HG03060 (cell line): ENCODE data around the gene ILDR1.
A peak's percentile ranks its signal among the peaks of the same experiment; 100 is the strongest.

ENCODE experiments used
- ATAC-seq: cut with Tn5 transposase; IDR thresholded peaks from one replicate; pipeline ENCODE4 v1.9.1; 2021; ENCODE audit warnings: low read depth, moderate number of reproducible peaks; ENCODE audit not compliant: unreplicated experiment

The ILDR1 gene

GRCh38 chr3:121995161-121996137 lies 26.6 kb downstream of the ILDR1 start:
- ATAC-seq: no peak

DNA sequence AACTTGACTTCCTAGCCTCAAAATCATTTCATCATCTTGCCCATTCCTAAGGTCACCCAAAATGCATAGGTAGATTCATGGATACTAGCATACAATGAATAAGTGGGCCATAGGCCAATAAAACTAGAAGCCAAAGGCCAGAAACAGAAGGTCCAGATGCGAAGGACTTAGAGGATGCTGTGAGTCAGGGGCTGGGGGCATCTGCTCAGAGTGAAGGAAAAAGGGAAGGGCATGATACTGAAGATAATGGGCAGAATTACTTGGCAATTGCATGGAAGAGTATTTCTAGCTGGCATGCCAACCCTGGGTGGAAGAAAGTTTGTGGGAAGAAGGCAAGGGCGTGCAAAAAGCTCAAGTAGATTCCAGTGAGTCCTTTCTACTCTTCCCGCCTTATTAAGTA lies 27.5 kb downstream of the ILDR1 start:
- no peak for ATAC-seq

DNA sequence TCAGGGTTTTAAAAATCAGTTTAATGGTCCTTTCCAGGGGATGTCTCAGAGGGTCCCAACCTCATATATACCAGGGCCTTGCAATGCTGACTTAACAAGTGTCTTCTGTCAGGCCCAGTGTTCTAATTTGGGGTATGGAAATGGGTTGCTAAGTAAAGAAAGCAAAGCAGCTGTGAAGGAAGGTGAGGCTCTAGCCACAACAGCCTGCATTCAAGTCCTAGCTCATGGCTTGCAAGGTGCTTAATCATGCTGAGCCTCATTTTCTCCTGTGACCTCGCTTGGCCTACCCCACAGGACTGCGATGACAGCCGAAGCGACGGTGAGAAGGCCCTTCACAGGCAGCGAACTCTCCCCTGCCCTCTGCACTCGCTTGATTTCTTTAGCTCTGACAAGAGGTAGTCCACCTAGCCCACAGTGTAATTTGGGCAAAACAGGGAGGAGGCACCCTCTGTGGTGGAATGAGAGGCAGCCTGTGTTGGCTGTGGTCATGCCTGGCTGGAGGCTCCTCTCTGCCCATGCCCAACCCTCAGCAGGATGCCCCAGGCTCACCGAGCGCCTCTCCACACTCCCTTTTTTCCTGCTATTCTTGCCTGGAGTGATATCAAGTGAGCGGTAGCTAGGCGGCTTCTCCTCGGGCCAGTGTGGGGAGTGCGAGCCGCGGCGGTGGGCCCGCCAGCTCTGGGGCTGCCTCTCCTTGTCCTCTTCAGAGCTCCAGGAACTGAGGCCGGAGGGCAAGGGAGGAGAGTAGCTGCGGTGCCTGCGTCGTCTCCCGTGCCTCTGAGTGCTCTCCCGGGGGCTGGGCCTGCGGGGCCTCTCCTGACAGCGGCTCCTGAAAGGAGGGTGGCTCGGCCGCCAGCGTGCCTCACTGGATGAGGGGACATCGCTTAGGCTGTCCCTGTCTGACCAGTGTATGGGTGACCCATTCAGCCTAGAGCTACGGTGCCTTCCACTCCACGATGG lies 29.2 kb downstream of the ILDR1 start:
- peak; percentile 66 for ATAC-seq

DNA sequence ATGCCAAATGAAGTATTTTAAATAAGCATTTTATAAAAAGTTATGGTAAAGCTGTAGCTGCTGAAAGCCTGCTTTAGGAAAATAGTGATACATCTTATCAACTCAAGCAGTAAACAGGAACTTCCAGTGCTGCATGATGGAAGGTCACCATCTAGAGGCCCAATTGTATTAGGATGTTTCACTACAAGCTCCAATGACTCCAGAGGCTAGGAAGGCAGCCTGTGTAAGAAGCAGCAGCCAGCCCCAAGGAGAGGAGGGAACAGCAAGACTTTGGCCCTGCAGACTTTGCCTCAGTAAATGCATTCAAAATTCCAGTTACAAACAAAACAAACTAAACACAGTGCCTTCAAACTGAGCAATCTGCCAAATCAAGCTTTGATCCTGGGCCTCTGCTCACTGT lies 32.1 kb downstream of the ILDR1 start:
- no peak for ATAC-seq

DNA sequence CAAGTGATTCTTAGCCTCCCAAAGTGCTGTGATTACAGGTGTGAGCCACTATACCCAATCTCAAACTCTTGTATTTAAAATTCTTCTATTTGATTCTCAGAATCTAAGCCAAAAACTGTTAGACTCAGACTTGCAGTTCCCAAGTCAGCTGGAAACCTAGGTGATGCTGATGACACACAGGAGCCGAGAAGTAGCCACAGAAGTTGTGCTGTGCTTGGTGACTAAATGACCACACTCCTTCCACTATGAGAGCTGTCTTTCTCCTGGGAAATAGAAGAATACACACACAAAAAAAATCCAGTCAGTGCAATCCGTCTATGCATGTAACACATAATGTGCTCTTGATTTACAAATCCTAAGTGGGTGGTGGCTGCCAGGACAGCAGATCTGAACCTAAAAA lies 33.9 kb downstream of the ILDR1 start:
- ATAC-seq: no peak

DNA sequence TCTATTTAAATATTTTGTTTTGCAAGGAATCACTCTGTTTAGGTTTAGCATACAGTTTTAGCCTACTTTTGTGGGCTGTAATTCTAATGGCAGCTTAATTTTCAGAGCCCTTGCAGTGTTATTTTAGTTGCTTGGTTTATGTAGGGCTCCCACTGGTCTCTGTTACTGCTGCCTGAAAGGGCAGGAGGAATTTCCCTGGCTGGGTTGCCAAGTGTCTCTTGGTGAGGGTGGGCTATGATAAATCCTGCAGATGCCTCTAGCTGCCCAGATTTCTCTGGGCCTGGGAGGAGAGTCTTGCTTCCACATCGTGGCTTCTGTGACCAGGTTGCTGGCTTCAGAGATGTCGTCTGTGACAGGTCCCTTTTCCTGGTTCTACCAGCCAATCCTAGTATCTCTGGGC lies 36.2 kb downstream of the ILDR1 start:
- ATAC-seq: no peak

DNA sequence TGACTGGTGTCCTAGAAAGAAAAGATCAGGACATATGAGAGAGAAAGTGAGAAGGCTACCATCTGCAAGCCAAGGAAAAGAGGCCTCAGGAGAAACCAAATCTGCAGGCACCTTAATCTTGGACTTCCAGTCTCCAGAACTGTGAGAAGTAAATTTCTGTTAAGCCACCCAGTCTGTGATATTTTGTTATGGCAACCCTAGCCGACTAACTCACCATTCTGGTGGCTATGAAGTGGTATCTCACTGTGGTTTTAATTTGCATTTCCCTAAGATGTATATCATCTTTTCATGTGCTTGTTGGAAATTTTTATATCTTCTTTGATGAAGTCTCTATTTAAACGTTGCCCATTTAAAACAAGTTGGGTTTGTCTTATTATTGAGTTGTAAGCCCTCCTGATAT lies 40.6 kb downstream of the ILDR1 start:
- ATAC-seq: no peak

DNA sequence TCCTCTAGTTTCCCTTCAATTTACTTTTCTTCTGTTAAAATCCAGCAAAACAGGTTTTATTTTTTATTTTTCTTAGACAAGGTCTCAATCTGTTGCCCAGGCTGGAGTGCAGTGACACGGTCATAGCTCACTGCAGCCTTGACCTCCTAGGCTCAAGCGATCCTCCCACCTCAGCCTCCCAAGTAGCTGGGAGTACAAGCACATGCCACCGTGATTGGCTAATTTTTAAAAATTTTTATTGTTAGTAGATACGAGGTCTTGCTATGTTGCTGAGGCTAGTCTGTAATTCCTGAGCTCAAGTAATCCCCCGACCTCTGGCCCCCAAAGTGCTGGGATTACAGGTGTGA lies 41.6 kb downstream of the ILDR1 start:
- ATAC-seq: no peak

- no peak for ATAC-seq
These were observed 42.2 kb downstream of the ILDR1 start for GRCh38 chr3:121979734-121980449.

DNA sequence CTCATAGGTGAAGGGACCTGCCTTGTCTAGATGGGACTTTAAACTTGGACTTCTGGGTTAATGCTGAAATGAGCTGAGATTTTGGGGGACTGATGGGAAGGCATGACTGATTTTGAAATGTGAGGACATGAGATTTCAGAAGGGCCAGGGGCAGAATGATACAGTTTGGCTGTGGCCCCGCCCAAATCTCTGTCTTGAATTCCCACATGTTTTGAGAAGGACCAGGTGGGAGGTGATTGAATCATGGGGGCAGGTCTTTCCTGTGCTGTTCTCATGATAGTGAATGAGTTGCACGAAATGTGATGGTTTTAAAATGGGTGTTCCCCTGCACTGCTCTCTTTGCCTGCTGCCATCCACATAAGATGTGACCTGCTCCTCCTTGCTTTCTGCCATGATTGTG lies 42.8 kb downstream of the ILDR1 start:
- no peak for ATAC-seq

GRCh38 chr3:121976727-121977126 lies 45.3 kb downstream of the ILDR1 start:
- ATAC-seq: no peak

DNA sequence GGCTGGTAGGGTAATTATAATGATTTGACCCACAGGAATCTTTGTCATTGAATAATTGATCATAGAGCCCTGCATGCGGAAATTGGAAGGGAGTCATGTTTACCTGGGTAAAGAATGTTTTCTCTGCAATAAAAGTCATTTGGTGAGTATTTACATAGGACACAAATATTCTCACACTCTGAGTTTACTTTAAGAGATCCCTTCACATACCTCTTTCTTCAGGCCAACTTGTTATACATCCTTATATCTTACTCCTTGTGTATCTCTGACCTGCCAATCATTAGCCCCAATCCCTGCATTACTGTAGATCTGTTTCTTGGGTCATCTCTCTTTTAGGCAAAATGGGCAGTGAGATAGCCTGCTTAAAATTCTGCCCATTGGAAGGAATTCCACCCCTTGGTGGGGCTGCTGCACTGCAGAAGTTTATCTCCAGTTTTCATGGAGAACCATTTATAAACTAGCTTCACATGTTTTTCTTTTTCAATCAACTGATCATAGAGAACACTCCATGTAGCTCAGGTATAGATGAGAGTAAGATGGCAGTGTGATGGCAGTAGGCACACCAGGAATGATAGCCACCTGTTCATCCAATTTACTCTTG lies 46.2 kb downstream of the ILDR1 start:
- ATAC-seq: no peak

DNA sequence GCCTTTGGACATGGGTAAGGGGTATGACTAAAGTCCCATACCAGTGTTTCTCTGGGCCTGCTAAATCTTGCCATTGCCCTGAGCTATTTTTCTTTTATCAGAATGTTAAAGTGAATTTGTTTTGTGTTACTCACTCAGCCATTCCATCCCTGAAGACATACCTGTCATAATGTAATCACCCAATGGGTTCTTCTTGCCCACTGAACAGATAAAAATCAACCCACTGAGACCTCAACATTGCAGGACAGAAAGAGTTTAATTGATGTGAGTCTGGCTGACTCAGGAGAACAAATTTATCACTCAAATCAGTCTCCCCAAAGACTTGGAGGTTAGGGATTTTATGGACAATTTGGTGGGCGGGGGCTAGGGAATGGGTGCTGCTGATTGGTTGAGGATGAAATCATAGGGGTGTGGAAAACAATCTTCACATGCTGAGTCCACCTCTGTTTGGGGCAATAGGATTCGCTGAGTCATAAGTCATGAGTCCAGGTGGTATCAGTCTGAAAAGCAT lies 47.4 kb downstream of the ILDR1 start:
- no peak for ATAC-seq

DNA sequence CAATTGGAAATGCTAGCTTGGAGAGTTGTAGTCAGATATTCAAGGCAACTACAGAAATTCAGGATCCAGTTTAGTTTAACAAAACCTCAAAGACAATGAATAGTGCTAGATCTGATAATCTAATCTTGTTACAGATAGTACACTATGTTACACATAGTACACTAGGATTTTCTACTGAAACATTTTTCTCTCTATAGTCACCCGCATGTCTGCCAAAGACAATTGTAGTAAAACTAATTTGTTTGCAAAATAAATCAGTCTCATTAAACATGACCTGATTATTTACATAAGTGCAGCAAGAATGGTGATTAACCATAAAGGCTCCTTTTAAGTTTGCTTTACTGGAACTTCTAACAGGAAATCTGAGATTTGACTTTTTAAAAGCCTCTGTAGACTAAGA lies 52.0 kb downstream of the ILDR1 start:
- no peak for ATAC-seq

- ATAC-seq: no peak
These were observed 52.4 kb downstream of the ILDR1 start for GRCh38 chr3:121969631-121970030.

DNA sequence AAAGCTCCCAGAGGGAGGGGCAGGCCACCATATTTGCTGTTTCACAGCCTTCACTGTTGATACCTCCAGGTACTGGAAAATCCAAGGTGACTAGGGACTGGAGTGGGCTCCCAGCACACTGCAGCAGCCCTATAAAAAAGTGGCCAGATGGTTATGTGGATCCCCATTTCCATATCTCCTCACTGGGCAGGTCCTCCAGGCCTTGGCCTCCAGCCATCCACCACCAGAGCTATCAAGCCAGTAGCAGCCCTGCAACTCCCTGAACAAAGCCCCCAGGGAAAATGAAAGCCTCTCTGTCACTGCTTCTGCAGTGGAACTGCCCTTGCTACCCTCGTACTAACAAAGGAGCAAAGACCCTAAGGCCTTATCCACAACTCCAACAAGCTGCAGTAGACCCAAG lies 58.4 kb downstream of the ILDR1 start:
- ATAC-seq: no peak

DNA sequence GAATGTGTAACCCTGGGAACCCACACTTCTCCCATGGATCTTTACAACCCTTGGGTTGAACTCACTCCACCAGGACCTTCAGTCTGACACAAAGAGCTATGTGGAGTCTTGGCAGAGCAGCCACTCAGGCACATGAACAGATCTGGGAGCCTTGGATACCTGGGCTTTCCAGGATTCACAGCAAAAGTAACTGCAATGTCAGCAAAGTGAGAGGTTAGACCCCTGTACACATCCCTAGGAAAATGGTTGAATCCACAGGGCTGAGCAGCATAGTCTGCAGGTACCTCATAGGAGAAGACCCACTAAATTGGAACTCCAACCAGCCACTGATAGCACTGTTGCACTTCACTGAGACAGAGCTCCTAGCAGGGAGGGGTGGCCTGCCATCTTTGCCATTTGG lies 59.6 kb downstream of the ILDR1 start:
- no peak for ATAC-seq

DNA sequence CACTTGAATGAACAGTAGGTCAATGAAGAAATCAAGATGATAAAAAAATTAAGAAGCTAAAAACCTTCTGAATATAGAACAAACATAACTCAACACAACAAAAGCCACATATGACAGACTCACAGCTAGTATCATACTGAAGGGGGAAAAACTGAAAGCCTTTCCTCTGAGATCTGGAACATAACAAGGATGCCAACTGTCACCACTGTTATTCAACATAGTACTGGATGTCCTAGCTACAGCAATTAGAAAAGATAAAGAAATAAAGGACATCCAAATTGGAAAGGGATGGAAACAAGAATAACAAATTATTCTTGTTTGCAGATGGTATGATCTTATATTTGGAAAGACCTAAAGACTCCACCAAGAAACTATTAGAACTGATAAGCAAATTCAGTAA lies 60.8 kb downstream of the ILDR1 start:
- ATAC-seq: no peak

- no peak for ATAC-seq
These were observed 63.2 kb downstream of the ILDR1 start for GRCh38 chr3:121958801-121959200.
